Fibroblast of villous mesenchyme (primary cell): Measurements from ENCODE around the gene RDX. TPM values are rescaled to one million over a fixed set of nuclear protein-coding genes. Genes with fewer than 3 reads are reported as not detected.

Source experiments
- DNase-seq: peaks from one replicate; pipeline ENCODE4 v3.0.0-alpha.2; 2010; ENCODE audit warnings: low read depth
- H3K4me3 ChIP-seq: 2 replicates; pipeline ENCODE4 v1.5.1; 2011; ENCODE audit warnings: low read depth, mild to moderate bottlenecking, low read length
- CTCF ChIP-seq: IDR thresholded peaks from 2 replicates; pipeline ENCODE4 v1.5.1; 2012; ENCODE audit warnings: low read depth, mild to moderate bottlenecking, low read length; ENCODE audit not compliant: insufficient read depth
- total RNA-seq: library from RNA; depleted of rRNA; stranded (reverse); fragments of >200 nt; gene quantifications from 2 replicates; pipeline ENCODE4 v1.2.3, GENCODE V29; 2012

The RDX gene
- total RNA-seq, 1 donor, result 84.2 TPM

DNA sequence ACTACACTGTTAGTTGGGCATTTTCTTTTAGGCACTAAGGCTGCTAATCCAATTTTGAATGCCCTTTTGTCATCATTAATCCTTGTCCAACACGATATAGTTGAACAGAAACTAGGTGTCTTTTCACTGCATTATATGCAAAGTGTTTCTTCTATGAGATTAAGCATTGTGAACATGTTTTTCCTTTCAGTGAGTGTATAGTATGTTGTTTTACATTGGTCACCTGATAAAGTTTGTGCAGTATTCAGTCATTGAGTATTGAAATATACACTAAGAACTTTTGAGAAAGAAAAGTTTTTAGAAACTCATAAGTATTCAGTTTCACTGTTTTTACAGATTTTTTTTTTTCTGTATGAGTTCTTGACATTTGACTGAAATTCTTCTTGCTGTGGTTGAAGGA lies 144.2 kb downstream of the RDX start:
- DNase-seq, result no peak
- no peak overlapping the region for H3K4me3 ChIP-seq

DNA sequence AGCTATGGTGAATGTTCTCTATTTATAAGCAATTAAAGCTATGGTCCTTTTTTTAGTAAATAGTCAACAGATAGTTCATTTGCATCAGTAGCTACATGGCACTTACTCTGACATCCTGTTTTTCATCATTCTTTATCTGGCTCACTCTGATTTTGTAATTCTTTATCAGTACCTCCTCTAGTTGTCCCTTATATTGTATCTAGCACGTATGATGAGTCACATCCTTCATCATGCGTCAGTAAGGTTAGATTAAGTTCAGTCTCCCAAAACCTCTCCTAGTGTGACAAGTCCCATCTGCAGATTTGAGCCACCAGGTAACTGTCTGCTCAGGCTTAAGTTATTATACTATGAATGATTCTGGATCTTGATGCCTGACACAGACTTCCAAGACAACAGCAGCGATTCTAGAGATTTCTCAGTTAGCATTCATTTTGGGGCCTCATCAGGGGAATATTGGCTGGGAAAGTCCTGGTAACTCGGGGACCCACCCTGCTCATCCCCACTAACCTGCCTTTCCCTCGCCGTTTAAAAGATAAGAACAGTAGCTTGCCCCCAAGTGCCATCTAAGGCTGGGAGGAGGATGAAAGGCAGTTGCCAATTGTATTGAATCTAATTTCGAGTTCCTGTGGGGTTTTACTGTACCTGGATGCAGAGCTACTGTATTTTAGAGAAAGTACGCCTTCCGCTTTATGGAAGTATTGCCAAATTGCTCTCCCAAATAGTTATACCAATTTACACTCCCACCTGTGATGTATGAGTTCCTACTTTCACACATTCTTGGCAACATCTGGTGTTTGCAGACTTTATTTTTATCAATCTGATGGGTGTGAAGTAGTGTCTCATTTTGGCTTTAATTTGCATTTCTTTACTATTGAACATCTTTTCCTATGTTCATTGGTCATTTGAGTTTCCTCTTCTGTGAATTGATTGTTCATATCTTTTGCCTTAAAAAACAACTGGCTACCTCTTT lies 147.4 kb downstream of the RDX start:
- no peak overlapping the region for H3K4me3 ChIP-seq
- no peak for TF ChIP-seq CTCF
- DNase-seq, result peak; percentile 90

More for the DNA sequence above, 144.2 kb downstream of the RDX start:
- no peak for TF ChIP-seq CTCF

GRCh38 chr11:110147962-110148709 lies 148.3 kb downstream of the RDX start:
- DNase-seq, result peak; percentile 88
- no peak for TF ChIP-seq CTCF
- no peak overlapping the region for H3K4me3 ChIP-seq

- DNase-seq, result no peak
- no peak for TF ChIP-seq CTCF
- H3K4me3 ChIP-seq, result no peak overlapping the region
Measured at GRCh38 chr11:110141812-110142211, 154.6 kb downstream of the RDX start.

- no peak for DNase-seq
- TF ChIP-seq CTCF, result no peak
Measured at GRCh38 chr11:110134110-110134509, 162.3 kb downstream of the RDX start.

GRCh38 chr11:110133160-110133559 lies 163.3 kb downstream of the RDX start:
- no peak for DNase-seq
- TF ChIP-seq CTCF, result no peak
- no peak overlapping the region for H3K4me3 ChIP-seq

More at GRCh38 chr11:110134110-110134509, 162.3 kb downstream of the RDX start:
- H3K4me3 ChIP-seq, result no peak overlapping the region
